ENCODE results near the gene CTSL.

Gene CTSL

DNA sequence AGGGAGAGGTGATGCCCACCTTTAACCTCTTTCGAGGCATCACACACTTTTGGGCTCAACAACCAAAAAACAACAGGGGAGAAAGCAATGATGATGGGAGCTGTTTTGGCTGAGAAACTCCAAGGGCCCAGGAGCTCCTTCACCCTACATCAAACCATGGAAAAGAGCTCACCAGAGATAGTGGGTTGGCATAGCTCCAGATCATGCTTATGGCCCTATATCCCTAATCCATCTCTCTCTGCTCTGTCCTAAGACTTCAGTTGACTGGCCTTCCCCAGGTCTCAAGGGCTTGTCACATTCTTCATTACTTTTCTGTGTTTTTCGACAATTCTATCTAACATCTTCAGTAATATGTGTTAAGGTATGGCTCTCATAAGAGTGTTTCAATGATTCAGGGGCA lies 5.7 kb upstream of the CTSL start:
- H4K20me1 ChIP-seq (ENCODE audit: control insufficient read depth, insufficient read depth, low read depth, low read length) = no peaks in the 10 kb centered on the region
- H3K9me2 ChIP-seq (replicated peaks; ENCODE audit: control insufficient read depth, low read length) = no peaks in the 10 kb centered on the region
- H3K9me3 ChIP-seq (ENCODE audit: control insufficient read depth, insufficient read depth, low read length) = no peaks in the 10 kb centered on the region
- H3F3A ChIP-seq (ENCODE audit: control insufficient read depth, insufficient read depth) = no peaks in the 10 kb centered on the region
- no peaks in the 10 kb centered on the region for H3K36me3 ChIP-seq (ENCODE audit: control insufficient read depth, low read length)
- H3K4me1 ChIP-seq (ENCODE audit: control insufficient read depth, low read length) = no peaks in the 10 kb centered on the region
- no peak overlapping the region for H3K4me2 ChIP-seq (ENCODE audit: low read length)
- H3K27me3 ChIP-seq (ENCODE audit: control insufficient read depth, low read length) = no peaks in the 10 kb centered on the region
- H3K27ac ChIP-seq (ENCODE audit: low read depth, low read length) = no peak overlapping the region
- TF ChIP-seq, protein P1, sequence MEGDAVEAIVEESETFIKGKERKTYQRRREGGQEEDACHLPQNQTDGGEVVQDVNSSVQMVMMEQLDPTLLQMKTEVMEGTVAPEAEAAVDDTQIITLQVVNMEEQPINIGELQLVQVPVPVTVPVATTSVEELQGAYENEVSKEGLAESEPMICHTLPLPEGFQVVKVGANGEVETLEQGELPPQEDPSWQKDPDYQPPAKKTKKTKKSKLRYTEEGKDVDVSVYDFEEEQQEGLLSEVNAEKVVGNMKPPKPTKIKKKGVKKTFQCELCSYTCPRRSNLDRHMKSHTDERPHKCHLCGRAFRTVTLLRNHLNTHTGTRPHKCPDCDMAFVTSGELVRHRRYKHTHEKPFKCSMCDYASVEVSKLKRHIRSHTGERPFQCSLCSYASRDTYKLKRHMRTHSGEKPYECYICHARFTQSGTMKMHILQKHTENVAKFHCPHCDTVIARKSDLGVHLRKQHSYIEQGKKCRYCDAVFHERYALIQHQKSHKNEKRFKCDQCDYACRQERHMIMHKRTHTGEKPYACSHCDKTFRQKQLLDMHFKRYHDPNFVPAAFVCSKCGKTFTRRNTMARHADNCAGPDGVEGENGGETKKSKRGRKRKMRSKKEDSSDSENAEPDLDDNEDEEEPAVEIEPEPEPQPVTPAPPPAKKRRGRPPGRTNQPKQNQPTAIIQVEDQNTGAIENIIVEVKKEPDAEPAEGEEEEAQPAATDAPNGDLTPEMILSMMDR (IDR thresholded peaks at IDR 0.05; ENCODE audit: low read depth, low read length, poor library complexity, severe bottlenecking) = no peak
- no peak for TF ChIP-seq EZH2phosphoT487 (IDR thresholded peaks at IDR 0.05; ENCODE audit: borderline replicate concordance, low read length)
- no peak overlapping the region for H3K4me3 ChIP-seq (ENCODE audit: low read length)
- no peaks in the 10 kb centered on the region for H3K79me2 ChIP-seq (ENCODE audit: control insufficient read depth, low read length)

DNA sequence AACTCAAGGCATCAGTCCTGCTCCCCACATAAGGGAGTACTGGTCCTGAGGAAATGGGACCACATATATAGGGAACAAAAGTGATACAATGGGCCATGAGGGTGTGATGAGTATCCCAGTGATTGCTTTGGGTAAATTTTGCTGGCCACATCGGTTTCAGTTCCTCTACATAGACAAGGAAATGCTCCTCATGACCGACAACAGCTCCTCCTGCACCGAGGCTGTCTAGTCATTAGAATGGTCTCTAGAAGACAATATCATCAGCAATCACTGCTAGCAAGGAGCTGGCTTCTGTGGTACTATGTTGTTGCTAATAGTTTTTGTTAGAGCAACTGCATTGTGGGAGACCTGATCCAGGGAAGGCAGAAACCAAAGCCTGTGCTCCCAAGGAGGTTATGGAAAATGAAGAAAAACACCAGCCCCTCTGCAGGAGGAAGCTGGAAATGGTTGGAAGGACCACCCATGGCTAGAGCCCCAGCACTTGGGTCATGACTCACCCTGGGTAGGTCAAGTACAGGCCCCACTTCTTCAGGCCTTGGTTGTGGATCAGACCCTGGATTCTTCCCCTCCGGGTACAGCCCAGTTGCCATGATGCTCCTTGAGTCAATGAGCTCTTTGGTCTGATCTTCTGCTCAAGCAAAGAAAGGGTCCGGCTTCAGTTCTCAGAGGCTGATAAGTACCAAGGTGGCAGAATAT lies 3.4 kb upstream of the CTSL start:
- H3K4me2 ChIP-seq (ENCODE audit: low read length) = no peak overlapping the region
- H3K27ac ChIP-seq (ENCODE audit: low read depth, low read length) = no peak overlapping the region
- no peaks in the 10 kb centered on the region for H3K4me1 ChIP-seq (ENCODE audit: control insufficient read depth, low read length)
- H3K9me3 ChIP-seq (ENCODE audit: control insufficient read depth, insufficient read depth, low read length) = peaks cover 7% of the 10 kb centered on the region; the same call in 1 of the 2 replicates
- no peak overlapping the region for H3K4me3 ChIP-seq (ENCODE audit: low read length)
- H3F3A ChIP-seq (ENCODE audit: control insufficient read depth, insufficient read depth) = no peaks in the 10 kb centered on the region
- H3K9me2 ChIP-seq (replicated peaks; ENCODE audit: control insufficient read depth, low read length) = no peaks in the 10 kb centered on the region
- no peaks in the 10 kb centered on the region for H4K20me1 ChIP-seq (ENCODE audit: control insufficient read depth, insufficient read depth, low read depth, low read length)
- no peaks in the 10 kb centered on the region for H3K27me3 ChIP-seq (ENCODE audit: control insufficient read depth, low read length)
- H3K79me2 ChIP-seq (ENCODE audit: control insufficient read depth, low read length) = no peaks in the 10 kb centered on the region
- TF ChIP-seq, protein P1 (IDR thresholded peaks at IDR 0.05; ENCODE audit: low read depth, low read length, poor library complexity, severe bottlenecking) = no peak
- TF ChIP-seq EZH2phosphoT487 (IDR thresholded peaks at IDR 0.05; ENCODE audit: borderline replicate concordance, low read length) = no peak
- H3K36me3 ChIP-seq (ENCODE audit: control insufficient read depth, low read length) = no peaks in the 10 kb centered on the region

DNA sequence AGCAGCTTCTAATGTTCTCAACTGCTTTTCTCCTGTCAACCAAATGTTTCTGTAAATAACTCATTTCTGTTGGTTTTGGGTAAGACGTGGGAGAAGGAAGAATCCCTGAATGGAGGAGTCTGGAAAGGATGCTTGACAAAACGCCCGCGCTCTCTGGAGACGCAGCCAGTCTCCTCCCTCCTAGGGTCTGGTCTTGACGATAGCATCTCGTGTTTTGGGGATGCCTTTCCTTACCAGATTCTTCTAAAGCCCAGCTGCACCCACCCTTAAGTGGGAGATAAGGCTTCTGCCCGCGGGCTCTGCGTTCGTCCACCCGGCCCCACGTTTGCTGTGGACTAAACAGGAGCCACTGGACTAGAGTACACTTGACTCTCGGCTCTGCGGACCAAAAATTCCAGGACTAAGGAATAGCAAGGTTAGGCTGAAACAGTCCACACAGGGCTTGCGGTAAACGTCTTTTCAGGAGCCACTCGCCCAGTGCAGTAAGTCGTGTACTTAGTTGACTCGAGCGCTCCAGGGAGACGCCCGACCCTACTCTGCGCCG lies 491 bp upstream of the CTSL start:
- H3K4me2 ChIP-seq (ENCODE audit: low read length) = no peak overlapping the region
- no peaks in the 10 kb centered on the region for H3K36me3 ChIP-seq (ENCODE audit: control insufficient read depth, low read length)
- no peaks in the 10 kb centered on the region for H3K9me2 ChIP-seq (replicated peaks; ENCODE audit: control insufficient read depth, low read length)
- H4K20me1 ChIP-seq (ENCODE audit: control insufficient read depth, insufficient read depth, low read depth, low read length) = no peaks in the 10 kb centered on the region
- TF ChIP-seq, protein P1 (IDR thresholded peaks at IDR 0.05; ENCODE audit: low read depth, low read length, poor library complexity, severe bottlenecking) = no peak
- no peak for TF ChIP-seq EZH2phosphoT487 (IDR thresholded peaks at IDR 0.05; ENCODE audit: borderline replicate concordance, low read length)
- H3K9me3 ChIP-seq (ENCODE audit: control insufficient read depth, insufficient read depth, low read length) = peaks cover 7% of the 10 kb centered on the region; the same call in 1 of the 2 replicates
- no peak overlapping the region for H3K27ac ChIP-seq (ENCODE audit: low read depth, low read length)
- no peaks in the 10 kb centered on the region for H3K4me1 ChIP-seq (ENCODE audit: control insufficient read depth, low read length)
- no peaks in the 10 kb centered on the region for H3F3A ChIP-seq (ENCODE audit: control insufficient read depth, insufficient read depth)
- no peaks in the 10 kb centered on the region for H3K27me3 ChIP-seq (ENCODE audit: control insufficient read depth, low read length)
- no peaks in the 10 kb centered on the region for H3K79me2 ChIP-seq (ENCODE audit: control insufficient read depth, low read length)
- H3K4me3 ChIP-seq (ENCODE audit: low read length) = no peak overlapping the region

Data from DOHH2 (cell line).